Measurements from ENCODE around the gene GADD45G.

Gene GADD45G

DNA sequence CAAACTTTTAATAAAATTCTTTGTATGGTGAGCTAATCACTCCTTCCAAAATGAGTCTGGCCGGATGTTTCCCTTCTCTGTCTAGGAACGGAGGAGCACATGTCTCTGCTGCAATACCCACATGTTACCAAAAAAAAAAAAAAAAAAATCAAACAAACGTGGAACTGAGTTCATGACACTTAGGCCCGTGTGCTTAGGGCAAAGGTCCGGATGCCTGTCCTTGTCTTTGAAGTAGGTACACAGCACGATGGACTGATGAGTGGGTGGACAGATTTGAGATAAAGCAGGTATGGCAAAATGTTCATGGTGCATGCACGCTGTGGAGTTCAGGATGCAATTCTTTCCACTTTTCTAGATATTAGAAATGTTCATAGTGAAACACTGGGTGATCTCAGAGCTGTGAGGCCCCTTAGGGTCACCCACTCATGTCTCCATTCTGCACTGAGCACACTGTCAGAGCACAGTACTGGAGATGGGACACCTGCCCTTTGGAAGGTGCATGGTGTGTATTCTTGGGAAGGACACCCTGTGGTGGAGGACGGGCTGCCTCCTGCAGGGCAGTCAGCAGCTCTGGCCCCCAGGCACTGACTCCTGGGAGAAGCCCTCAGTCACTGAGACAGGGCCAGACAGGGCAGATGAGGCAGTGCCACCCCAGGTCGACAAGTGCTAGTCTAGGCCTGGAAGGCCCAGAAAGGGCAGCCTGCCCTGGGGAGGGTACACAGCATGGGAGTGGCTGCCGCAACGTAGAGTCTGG, 43.6 kb downstream of the GADD45G start:
- DNase-seq (ENCODE audit: extremely low read depth in 1 of 2, low read depth in 1 of 2), result no peak

DNA sequence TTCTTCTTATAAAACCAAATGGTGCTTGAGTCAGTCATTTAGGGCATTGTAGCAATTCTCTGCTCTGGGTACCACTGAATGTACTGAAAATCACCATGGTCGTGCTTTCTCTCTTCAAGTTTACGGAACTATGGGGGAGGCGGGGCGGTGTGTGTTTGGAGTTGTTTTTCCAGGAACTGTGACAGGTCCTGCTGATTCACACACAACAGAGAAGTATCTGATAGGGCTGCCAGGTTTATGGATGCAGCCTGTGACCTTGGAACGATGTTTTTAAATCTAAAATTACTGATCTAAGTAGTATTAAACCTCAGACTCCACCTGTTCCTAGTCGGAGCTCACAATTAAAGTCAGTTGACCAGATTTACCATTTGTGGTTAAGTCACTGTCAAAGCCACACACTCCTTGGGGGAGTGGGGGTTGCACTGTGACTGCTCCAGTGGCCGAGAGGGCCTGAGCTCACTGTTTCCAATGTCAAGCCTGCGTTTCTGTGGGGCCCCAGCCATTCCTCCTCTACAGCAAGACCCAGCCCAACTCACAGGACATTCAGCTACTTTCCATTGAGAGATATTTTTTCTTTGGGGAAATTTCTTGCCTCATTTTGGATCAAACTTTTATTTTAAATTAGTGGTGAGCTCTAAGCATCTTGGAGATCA, 44.4 kb downstream of the GADD45G start:
- no peak for DNase-seq (ENCODE audit: extremely low read depth in 1 of 2, low read depth in 1 of 2)

DNA sequence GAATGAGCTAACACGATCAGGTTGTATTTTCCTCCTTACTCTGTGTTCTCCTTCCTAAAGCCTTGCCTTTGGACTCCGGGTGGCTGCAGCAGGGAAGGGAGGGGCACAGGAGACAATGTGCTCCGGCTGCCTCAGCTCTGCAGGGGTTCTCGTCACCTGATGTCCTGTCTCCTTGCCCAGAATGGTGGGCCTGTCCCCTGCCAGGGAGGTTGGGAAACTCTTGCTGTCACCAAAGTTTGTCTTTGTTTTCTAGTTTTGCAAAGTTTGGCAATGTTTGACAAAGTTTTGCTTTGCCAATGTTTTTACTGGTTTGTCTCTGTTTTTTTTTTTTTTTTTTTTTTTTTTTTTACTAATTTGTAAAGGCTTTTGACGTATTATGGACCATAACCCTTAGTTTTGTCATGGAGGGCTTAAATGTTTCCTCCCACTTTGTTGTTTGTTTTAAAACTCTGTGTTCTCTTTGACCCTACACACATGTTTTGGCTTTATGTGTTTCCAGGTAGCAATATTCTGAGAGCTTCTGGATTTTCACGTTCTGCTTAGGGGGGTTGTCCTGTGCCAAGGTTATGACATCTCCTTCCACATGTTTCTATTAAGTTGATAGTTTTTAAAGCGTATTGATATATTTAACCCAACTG, 49.3 kb downstream of the GADD45G start:
- no peak for DNase-seq (ENCODE audit: extremely low read depth in 1 of 2, low read depth in 1 of 2)

DNA sequence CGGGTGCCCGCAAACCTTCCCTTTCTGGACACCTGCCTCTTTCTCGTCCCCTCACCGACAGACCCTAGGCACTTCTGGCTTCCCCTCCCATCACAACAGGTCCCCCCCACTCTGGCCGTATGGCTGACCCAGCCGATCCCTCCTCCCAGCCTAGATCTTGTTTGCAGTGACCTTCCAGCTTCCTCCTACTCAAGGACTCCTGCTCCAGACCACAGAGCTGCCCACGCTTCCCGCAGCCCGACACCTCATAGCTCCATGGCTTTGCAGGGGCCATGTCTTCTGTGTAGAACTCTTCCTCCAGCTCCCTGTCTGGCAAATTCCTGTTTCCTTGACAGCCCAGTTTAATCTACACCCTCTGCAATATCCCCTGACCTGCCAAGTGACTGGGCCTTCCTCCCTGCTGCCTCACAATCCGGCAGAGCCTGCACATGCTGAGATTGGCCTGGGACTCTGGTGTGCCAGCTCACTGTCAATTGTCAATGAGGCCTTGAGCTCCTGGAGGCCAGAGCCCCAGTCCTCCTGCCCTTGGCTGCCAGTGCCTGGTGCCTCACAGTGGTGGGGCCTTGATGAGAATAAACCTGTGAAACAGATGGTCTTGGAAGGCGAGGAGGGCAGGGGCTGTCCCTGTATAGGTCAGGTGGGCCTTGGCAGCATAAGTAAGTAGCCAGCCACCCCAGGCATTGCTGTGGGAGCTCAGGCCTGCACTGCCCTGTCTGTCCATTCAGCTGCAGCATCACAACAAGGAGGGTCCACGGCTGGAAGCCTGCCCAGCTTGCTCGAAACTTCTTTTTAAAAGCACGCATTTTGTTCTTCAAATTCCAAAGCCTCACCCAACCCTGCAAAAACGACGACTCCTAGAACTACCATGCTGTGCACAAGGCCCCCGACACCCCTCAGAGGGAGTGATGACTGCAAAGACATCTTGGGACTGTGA, 50.5 kb downstream of the GADD45G start:
- DNase-seq (ENCODE audit: extremely low read depth in 1 of 2, low read depth in 1 of 2), result no peak
